Kidney (tissue), 14 donors: Measurements from ENCODE around the gene YBX2. TPM values are rescaled to one million over a fixed set of nuclear protein-coding genes. Genes with fewer than 3 reads are reported as not detected.
A peak's percentile ranks its signal among the peaks of the same experiment; 100 is the strongest.
"Not testable (repeated sequence)": the region's sequence is repeated elsewhere in the genome, so short reads cannot be mapped to it uniquely, and the experiment has no call there.

Experiments
- DNase-seq, 5 donors: peaks; one replicate each; pipeline ENCODE4 v3.0.0-alpha.2; 2013 to 2020
- FAIRE-seq: peaks from 2 replicates; lab custom pipeline; 2012; peaks lifted over from hg19 to GRCh38; lab: Jason Lieb, UNC
- H3K27ac ChIP-seq, 2 donors: one replicate each; pipeline ENCODE4 v1.7.0; 2013; ENCODE audit warnings: low read depth in 2 of 2, low read length in 2 of 2, inconsistent platforms in 1 of 2
- H3K27me3 ChIP-seq: one replicate; pipeline ENCODE4 v1.7.1; 2013; ENCODE audit warnings: low read length, inconsistent platforms; ENCODE audit not compliant: control insufficient read depth, insufficient read depth
- H3K36me3 ChIP-seq, 3 donors: one replicate each; pipeline versions ENCODE4 v1.7.0 to v1.7.1; 2013; ENCODE audit warnings: low read length in 3 of 3, control low read depth in 1 of 3, inconsistent platforms in 1 of 3; ENCODE audit not compliant: insufficient read depth in 3 of 3, control insufficient read depth in 2 of 3
- H3K4me1 ChIP-seq, 3 donors: one replicate each; pipeline versions ENCODE4 v1.7.0 to v1.7.1; 2013; ENCODE audit warnings: low read length in 3 of 3, inconsistent platforms in 1 of 3, low read depth in 1 of 3; ENCODE audit not compliant: control insufficient read depth in 2 of 3, insufficient read depth in 2 of 3
- H3K4me3 ChIP-seq, 3 donors: one replicate each; pipeline versions ENCODE4 v1.7.0 to v1.8.1; 2013; ENCODE audit warnings: low read length in 3 of 3, control low read depth in 1 of 3, inconsistent platforms in 1 of 3
- H3K9ac ChIP-seq, 3 donors: one replicate each; pipeline versions ENCODE4 v1.7.0 to v1.7.1; 2013; ENCODE audit warnings: low read length in 3 of 3, control low read depth in 1 of 3, inconsistent platforms in 1 of 3
- H3K9me3 ChIP-seq, 3 donors: one replicate each; pipeline versions ENCODE4 v1.7.0 to v1.7.1; 2013; ENCODE audit warnings: low read length in 3 of 3, control low read depth in 1 of 3, inconsistent platforms in 1 of 3; ENCODE audit not compliant: control insufficient read depth in 2 of 3, insufficient read depth in 1 of 3
- CTCF ChIP-seq: IDR thresholded peaks from 3 replicates; pipeline ENCODE4 v1.5.1; 2012; ENCODE audit warnings: mild to moderate bottlenecking, moderate library complexity, borderline replicate concordance; ENCODE audit not compliant: insufficient read depth; ENCODE audit errors: extremely low read depth
- intact Hi-C: fragments of 100-400 bp; cut with DNase I; formaldehyde crosslinking; loops from one replicate; pipeline ENCODE4 v1.11.1; 2022
- polyA plus RNA-seq: library from polyadenylated mRNA; stranded (reverse); fragments of 350-450 nt; fragmentation: Illumina TruSeq; extraction: RNeasy Lipid Tissue Mini Kit (QIAGEN cat#74804); gene quantifications from one replicate; pipeline ENCODE4 v1.2.3, GENCODE V29; 2014; ENCODE audit warnings: low read depth, low replicate concordance; ENCODE audit not compliant: insufficient read depth
- total RNA-seq: library from RNA; stranded (reverse); fragmentation: NEBNext Ultra II Directional; extraction: Animal tissue kit (Norgen Biotek cat#: 25700); gene quantifications from one replicate; pipeline ENCODE4 v1.2.1, GENCODE V29; 2021
- donor health status: control.
- donor health status: control.
- donor health status: control.
- donor health status: control.
- donor health status: control.
- donor health status: DM: yes; HTN: yes; CAD: no.
- donor health status: Normal renal cell carcinoma (clear cell type).

Gene YBX2
- total and polyA plus RNA-seq, 2 donors from 2014 or later: 1.3 to 3.3 TPM

GRCh38 chr17:7340179-7340578 lies 45.7 kb upstream of the YBX2 start:
- intact Hi-C loops: no loop called here
- no peak for TF ChIP-seq CTCF
- Histone ChIP-seq H3K4me1 (no peaks in the 10 kb centered on the region), H3K9me3 (no peaks in the 10 kb centered on the region), H3K27ac (no peak overlapping the region), H3K27me3 (no peaks in the 10 kb centered on the region), H3K36me3 (no peaks in the 10 kb centered on the region), H3K9ac (no peak overlapping the region), H3K4me3 (no peak overlapping the region)
- no peak for FAIRE-seq
- DNase-seq: no peak

GRCh38 chr17:7337600-7337999 lies 43.2 kb upstream of the YBX2 start:
- intact Hi-C loops, H3K36me3 ChIP-seq, H3K9me3 ChIP-seq, H3K4me1 ChIP-seq, FAIRE-seq, H3K4me3 ChIP-seq, DNase-seq, H3K9ac ChIP-seq, H3K27me3 ChIP-seq, H3K27ac ChIP-seq: not testable (repeated sequence)

- Histone ChIP-seq H3K9me3 (no peaks in the 10 kb centered on the region), H3K4me1 (no peaks in the 10 kb centered on the region), H3K27ac (no peak within 1 kb of the TSS), H3K27me3 (no peaks in the 10 kb centered on the region), H3K4me3 (no peak within 1 kb of the TSS), H3K36me3 (no peaks in the 10 kb centered on the region), H3K9ac (no peak within 1 kb of the TSS)
- intact Hi-C loops: no loop called here
- no peak for TF ChIP-seq CTCF
- DNase-seq (peak in 1 of 5 donors; percentile 81), FAIRE-seq (no peak)
Measured at GRCh38 chr17:7336240-7337175, 42.1 kb upstream of the YBX2 start, which contains the start of gene ACAP1. Gene ACAP1, plus strand, starts transcription at chr17:7336529. Its CDS starts 206 bp downstream, at chr17:7336735.

GRCh38 chr17:7335765-7336164 lies 41.3 kb upstream of the YBX2 start:
- H3K9ac ChIP-seq, H3K4me1 ChIP-seq, H3K27ac ChIP-seq, H3K27me3 ChIP-seq, H3K4me3 ChIP-seq, H3K36me3 ChIP-seq, H3K9me3 ChIP-seq, DNase-seq, intact Hi-C loops, FAIRE-seq: not testable (repeated sequence)
